ENCODE measurements around the gene MUL1. TPM values are rescaled to one million over a fixed set of nuclear protein-coding genes. Genes with fewer than 3 reads are reported as not detected.

MUL1 gene
- total RNA-seq, 1 experiment from 2014 or later: 24.7 TPM

DNA sequence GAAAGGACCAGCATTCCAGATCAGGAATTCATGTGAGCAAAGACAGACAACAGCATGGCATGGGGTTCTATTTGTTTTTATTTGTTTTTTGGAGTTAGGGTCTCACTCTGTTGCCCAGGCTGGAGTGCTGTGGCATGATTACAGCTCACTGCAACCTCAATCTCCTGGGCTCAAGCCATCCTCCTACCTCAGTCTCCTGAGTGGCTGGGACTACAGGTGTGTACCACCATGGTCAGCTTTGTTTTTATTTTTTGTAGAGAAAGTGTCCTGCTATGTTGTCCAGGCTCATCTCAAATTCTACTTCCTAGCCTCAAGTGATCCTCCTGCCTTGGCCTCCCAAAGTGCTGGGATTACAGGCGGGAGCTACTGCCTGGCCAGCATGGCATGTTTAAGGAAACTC is 12.3 kb downstream of the MUL1 start:
- Histone ChIP-seq H4K20me1 (ENCODE audit: insufficient read depth) (no peaks in the 10 kb centered on the region), H3K27ac (ENCODE audit: low read depth, low read length) (peak overlapping the region; percentile 94), H3K79me2 (ENCODE audit: insufficient read depth, low read length) (no peaks in the 10 kb centered on the region; the same call in 1 of the 2 replicates), H3K4me1 (ENCODE audit: control insufficient read depth in 1 of 2, insufficient read depth in 2 of 2, low read length in 2 of 2) (peaks cover 30 to 57% of the 10 kb centered on the region in 2 experiments), H3K4me2 (ENCODE audit: low read length) (peak overlapping the region; percentile 76), H3K36me3 (ENCODE audit: control insufficient read depth in 1 of 2, insufficient read depth in 2 of 2, low read length in 2 of 2) (peaks cover 3 to 20% of the 10 kb centered on the region in 2 experiments; a peak in 2 of 4 replicates), H3K9me2 (ENCODE audit: insufficient read depth) (no peaks in the 10 kb centered on the region), H3K9me3 (ENCODE audit: control insufficient read depth in 1 of 2, insufficient read depth in 1 of 2, low read depth in 1 of 2, low read length in 2 of 2) (no peaks in the 10 kb centered on the region), H3K27me3 (ENCODE audit: insufficient read depth, low read length) (no peaks in the 10 kb centered on the region), H3K9ac (ENCODE audit: low read length) (peak overlapping the region; percentile 55), H2AFZ (ENCODE audit: low read depth, low read length, poor library complexity, severe bottlenecking) (no peak overlapping the region), H3K4me3 (replicated peaks in 1 of 2; ENCODE audit: low read depth in 1 of 2, low read length in 2 of 2) (peak overlapping the region in 1 of 2 experiments; percentile 37; a peak in 3 of 4 replicates)
- ChIA-PET RAD21 (ENCODE audit: low non-redundant PET in 1 of 2, low total read pairs in 2 of 2, uncharacterized antibody in 2 of 2, unreplicated experiment in 2 of 2) (interaction anchor here in 1 of 2 experiments (1.8 kb wide), 1 partner anchor 62 kb away, joined by 16 read pairs; no protein-coding TSS in a partner anchor), CTCF (interaction anchor here (0.7 to 4.8 kb wide), 13 partner anchors 10 to 834 kb away, joined by 3 to 47 read pairs (median 4); partner anchors contain the start of genes CAMK2N1 and MUL1), POLR2A (interaction anchor here (1.3 to 1.5 kb wide), 2 partner anchors 13 to 166 kb away, joined by 4 to 5 read pairs; partner anchors contain the start of gene DDOST)
- ATAC-seq: peak; percentile 7
- TF ChIP-seq ZFX (IDR thresholded peaks at IDR 0.05) (no peak), EZH2 (IDR thresholded peaks at IDR 0.05) (no peak), CEBPB (IDR thresholded peaks at IDR 0.05; ENCODE audit: low read depth) (no peak), SP1 (IDR thresholded peaks at IDR 0.05; ENCODE audit: low read depth) (no peak), EZH2phosphoT487 (IDR thresholded peaks at IDR 0.05; ENCODE audit: borderline replicate concordance) (no peak), MAX (IDR thresholded peaks at IDR 0.05) (no peak), POLR2AphosphoS5 (IDR thresholded peaks at IDR 0.05; ENCODE audit: low read depth, low read length) (no peak), ELF1 (IDR thresholded peaks at IDR 0.05; ENCODE audit: borderline replicate concordance, low read depth) (no peak), POLR2A (IDR thresholded peaks at IDR 0.05; ENCODE audit: borderline replicate concordance, extremely low read depth, insufficient read depth, insufficient read length) (no peak), YY1 (IDR thresholded peaks at IDR 0.05; ENCODE audit: extremely low read depth, insufficient replicate concordance, low read depth, low read length) (no peak), JUND (IDR thresholded peaks at IDR 0.05) (no peak), FOSL1 (IDR thresholded peaks at IDR 0.05; ENCODE audit: low read depth) (no peak), ZNF274 (IDR thresholded peaks at IDR 0.05; ENCODE audit: low read depth, low read length) (no peak), RAD21 (IDR thresholded peaks at IDR 0.05; ENCODE audit: low read depth) (no peak), SRF (IDR thresholded peaks at IDR 0.05; ENCODE audit: low read depth) (no peak), EGR1 (IDR thresholded peaks at IDR 0.05; ENCODE audit: low read depth) (no peak), SIN3A (IDR thresholded peaks at IDR 0.05; ENCODE audit: low read depth) (no peak)
- TF ChIP-seq, protein P1, sequence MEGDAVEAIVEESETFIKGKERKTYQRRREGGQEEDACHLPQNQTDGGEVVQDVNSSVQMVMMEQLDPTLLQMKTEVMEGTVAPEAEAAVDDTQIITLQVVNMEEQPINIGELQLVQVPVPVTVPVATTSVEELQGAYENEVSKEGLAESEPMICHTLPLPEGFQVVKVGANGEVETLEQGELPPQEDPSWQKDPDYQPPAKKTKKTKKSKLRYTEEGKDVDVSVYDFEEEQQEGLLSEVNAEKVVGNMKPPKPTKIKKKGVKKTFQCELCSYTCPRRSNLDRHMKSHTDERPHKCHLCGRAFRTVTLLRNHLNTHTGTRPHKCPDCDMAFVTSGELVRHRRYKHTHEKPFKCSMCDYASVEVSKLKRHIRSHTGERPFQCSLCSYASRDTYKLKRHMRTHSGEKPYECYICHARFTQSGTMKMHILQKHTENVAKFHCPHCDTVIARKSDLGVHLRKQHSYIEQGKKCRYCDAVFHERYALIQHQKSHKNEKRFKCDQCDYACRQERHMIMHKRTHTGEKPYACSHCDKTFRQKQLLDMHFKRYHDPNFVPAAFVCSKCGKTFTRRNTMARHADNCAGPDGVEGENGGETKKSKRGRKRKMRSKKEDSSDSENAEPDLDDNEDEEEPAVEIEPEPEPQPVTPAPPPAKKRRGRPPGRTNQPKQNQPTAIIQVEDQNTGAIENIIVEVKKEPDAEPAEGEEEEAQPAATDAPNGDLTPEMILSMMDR (IDR thresholded peaks at IDR 0.05 in 2 of 3, conservative IDR thresholded peaks at IDR 0.05 in 1 of 3; ENCODE audit: borderline replicate concordance in 1 of 3, insufficient read depth in 1 of 3, low read depth in 2 of 3, low read length in 2 of 3): no peak
- TF ChIP-seq, protein P2, sequence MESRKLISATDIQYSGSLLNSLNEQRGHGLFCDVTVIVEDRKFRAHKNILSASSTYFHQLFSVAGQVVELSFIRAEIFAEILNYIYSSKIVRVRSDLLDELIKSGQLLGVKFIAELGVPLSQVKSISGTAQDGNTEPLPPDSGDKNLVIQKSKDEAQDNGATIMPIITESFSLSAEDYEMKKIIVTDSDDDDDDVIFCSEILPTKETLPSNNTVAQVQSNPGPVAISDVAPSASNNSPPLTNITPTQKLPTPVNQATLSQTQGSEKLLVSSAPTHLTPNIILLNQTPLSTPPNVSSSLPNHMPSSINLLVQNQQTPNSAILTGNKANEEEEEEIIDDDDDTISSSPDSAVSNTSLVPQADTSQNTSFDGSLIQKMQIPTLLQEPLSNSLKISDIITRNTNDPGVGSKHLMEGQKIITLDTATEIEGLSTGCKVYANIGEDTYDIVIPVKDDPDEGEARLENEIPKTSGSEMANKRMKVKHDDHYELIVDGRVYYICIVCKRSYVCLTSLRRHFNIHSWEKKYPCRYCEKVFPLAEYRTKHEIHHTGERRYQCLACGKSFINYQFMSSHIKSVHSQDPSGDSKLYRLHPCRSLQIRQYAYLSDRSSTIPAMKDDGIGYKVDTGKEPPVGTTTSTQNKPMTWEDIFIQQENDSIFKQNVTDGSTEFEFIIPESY (IDR thresholded peaks at IDR 0.05; ENCODE audit: extremely low read depth, insufficient replicate concordance, low read length): no peak
- TF ChIP-seq, protein P3, sequence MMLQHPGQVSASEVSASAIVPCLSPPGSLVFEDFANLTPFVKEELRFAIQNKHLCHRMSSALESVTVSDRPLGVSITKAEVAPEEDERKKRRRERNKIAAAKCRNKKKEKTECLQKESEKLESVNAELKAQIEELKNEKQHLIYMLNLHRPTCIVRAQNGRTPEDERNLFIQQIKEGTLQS (IDR thresholded peaks at IDR 0.05): no peak
- intact Hi-C loops (cut with micrococcal nuclease): loop anchor here (2.0 kb wide), 2 partner anchors 521 to 577 kb away; no protein-coding TSS in a partner anchor
- no TSS peak for BruUV-seq (replicated peaks)
- no peak for DNase-seq (ENCODE audit: low read depth, low spot score)
